ENCODE measurements around the gene SNX8.

SNX8 gene

GRCh38 chr7:2213551-2214215 lies 100.6 kb downstream of the SNX8 start:
- no peaks in the 10 kb centered on the region for H3K9me3 ChIP-seq (ENCODE audit: control insufficient read depth, insufficient read depth, low read length)
- H3K4me1 ChIP-seq (ENCODE audit: control insufficient read depth, insufficient read depth, low read length) = no peaks in the 10 kb centered on the region
- no peak overlapping the region for H3K4me3 ChIP-seq (ENCODE audit: low read length)
- WGBS (ENCODE audit: insufficient coverage, insufficient read length) = no CpG with 5 or more reads among the region's 15 CpGs
- H3K27ac ChIP-seq (ENCODE audit: low read length) = no peak overlapping the region
- H3K36me3 ChIP-seq (ENCODE audit: control insufficient read depth, insufficient read depth, low read length) = peaks cover 59% of the 10 kb centered on the region
- no peaks in the 10 kb centered on the region for H3K27me3 ChIP-seq (ENCODE audit: control insufficient read depth, insufficient read depth, low read length)
- DNase-seq (ENCODE audit: low read depth, low spot score) = no peak

GRCh38 chr7:2212906-2213305 lies 101.3 kb downstream of the SNX8 start:
- no peaks in the 10 kb centered on the region for H3K27me3 ChIP-seq (ENCODE audit: control insufficient read depth, insufficient read depth, low read length)
- H3K4me3 ChIP-seq (ENCODE audit: low read length) = no peak overlapping the region
- H3K4me1 ChIP-seq (ENCODE audit: control insufficient read depth, insufficient read depth, low read length) = no peaks in the 10 kb centered on the region
- WGBS (ENCODE audit: insufficient coverage, insufficient read length) = no CpG with 5 or more reads among the region's 10 CpGs
- H3K36me3 ChIP-seq (ENCODE audit: control insufficient read depth, insufficient read depth, low read length) = peaks cover 58% of the 10 kb centered on the region
- no peak overlapping the region for H3K27ac ChIP-seq (ENCODE audit: low read length)
- no peak for DNase-seq (ENCODE audit: low read depth, low spot score)
- no peaks in the 10 kb centered on the region for H3K9me3 ChIP-seq (ENCODE audit: control insufficient read depth, insufficient read depth, low read length)

- Histone ChIP-seq H3K4me3 (ENCODE audit: low read length) (no peak overlapping the region), H3K9me3 (ENCODE audit: control insufficient read depth, insufficient read depth, low read length) (no peaks in the 10 kb centered on the region), H3K27me3 (ENCODE audit: control insufficient read depth, insufficient read depth, low read length) (no peaks in the 10 kb centered on the region), H3K27ac (ENCODE audit: low read length) (no peak overlapping the region), H3K4me1 (ENCODE audit: control insufficient read depth, insufficient read depth, low read length) (no peaks in the 10 kb centered on the region), H3K36me3 (ENCODE audit: control insufficient read depth, insufficient read depth, low read length) (peaks cover 48% of the 10 kb centered on the region)
- no CpG with 5 or more reads among the region's 13 CpGs for WGBS (ENCODE audit: insufficient coverage, insufficient read length)
- no peak for DNase-seq (ENCODE audit: low read depth, low spot score)
These were observed 102.3 kb downstream of the SNX8 start for GRCh38 chr7:2211926-2212325.

GRCh38 chr7:2211259-2211880 lies 102.9 kb downstream of the SNX8 start:
- no peak for DNase-seq (ENCODE audit: low read depth, low spot score)
- peaks cover 42% of the 10 kb centered on the region for H3K36me3 ChIP-seq (ENCODE audit: control insufficient read depth, insufficient read depth, low read length)
- no CpG with 5 or more reads among the region's 15 CpGs for WGBS (ENCODE audit: insufficient coverage, insufficient read length)
- H3K4me1 ChIP-seq (ENCODE audit: control insufficient read depth, insufficient read depth, low read length) = no peaks in the 10 kb centered on the region
- H3K4me3 ChIP-seq (ENCODE audit: low read length) = no peak overlapping the region
- no peaks in the 10 kb centered on the region for H3K27me3 ChIP-seq (ENCODE audit: control insufficient read depth, insufficient read depth, low read length)
- H3K9me3 ChIP-seq (ENCODE audit: control insufficient read depth, insufficient read depth, low read length) = no peaks in the 10 kb centered on the region
- H3K27ac ChIP-seq (ENCODE audit: low read length) = no peak overlapping the region

GRCh38 chr7:2210551-2211258 lies 103.5 kb downstream of the SNX8 start:
- no peaks in the 10 kb centered on the region for H3K4me1 ChIP-seq (ENCODE audit: control insufficient read depth, insufficient read depth, low read length)
- no peak for DNase-seq (ENCODE audit: low read depth, low spot score)
- H3K27me3 ChIP-seq (ENCODE audit: control insufficient read depth, insufficient read depth, low read length) = no peaks in the 10 kb centered on the region
- no peak overlapping the region for H3K4me3 ChIP-seq (ENCODE audit: low read length)
- no CpG with 5 or more reads among the region's 30 CpGs for WGBS (ENCODE audit: insufficient coverage, insufficient read length)
- no peak overlapping the region for H3K27ac ChIP-seq (ENCODE audit: low read length)
- H3K9me3 ChIP-seq (ENCODE audit: control insufficient read depth, insufficient read depth, low read length) = no peaks in the 10 kb centered on the region
- peaks cover 37% of the 10 kb centered on the region for H3K36me3 ChIP-seq (ENCODE audit: control insufficient read depth, insufficient read depth, low read length)

- Histone ChIP-seq H3K27me3 (ENCODE audit: control insufficient read depth, insufficient read depth, low read length) (no peaks in the 10 kb centered on the region), H3K27ac (ENCODE audit: low read length) (no peak overlapping the region), H3K4me3 (ENCODE audit: low read length) (no peak overlapping the region), H3K36me3 (ENCODE audit: control insufficient read depth, insufficient read depth, low read length) (peaks cover 33% of the 10 kb centered on the region), H3K4me1 (ENCODE audit: control insufficient read depth, insufficient read depth, low read length) (no peaks in the 10 kb centered on the region), H3K9me3 (ENCODE audit: control insufficient read depth, insufficient read depth, low read length) (no peaks in the 10 kb centered on the region)
- WGBS (ENCODE audit: insufficient coverage, insufficient read length) = no CpG with 5 or more reads among the region's 8 CpGs
- DNase-seq (ENCODE audit: low read depth, low spot score) = no peak
These were observed 104.3 kb downstream of the SNX8 start for GRCh38 chr7:2209961-2210323.

- WGBS (ENCODE audit: insufficient coverage, insufficient read length) = no CpG with 5 or more reads among the region's 21 CpGs
- no peak overlapping the region for H3K27ac ChIP-seq (ENCODE audit: low read length)
- H3K4me3 ChIP-seq (ENCODE audit: low read length) = no peak overlapping the region
- no peaks in the 10 kb centered on the region for H3K4me1 ChIP-seq (ENCODE audit: control insufficient read depth, insufficient read depth, low read length)
- H3K9me3 ChIP-seq (ENCODE audit: control insufficient read depth, insufficient read depth, low read length) = no peaks in the 10 kb centered on the region
- DNase-seq (ENCODE audit: low read depth, low spot score) = peak; percentile 67
- H3K36me3 ChIP-seq (ENCODE audit: control insufficient read depth, insufficient read depth, low read length) = peaks cover 30% of the 10 kb centered on the region
- no peaks in the 10 kb centered on the region for H3K27me3 ChIP-seq (ENCODE audit: control insufficient read depth, insufficient read depth, low read length)
These were observed 104.9 kb downstream of the SNX8 start for GRCh38 chr7:2209146-2209960.

GRCh38 chr7:2208712-2209111 lies 105.5 kb downstream of the SNX8 start:
- DNase-seq (ENCODE audit: low read depth, low spot score) = no peak
- Histone ChIP-seq H3K36me3 (ENCODE audit: control insufficient read depth, insufficient read depth, low read length) (peaks cover 28% of the 10 kb centered on the region), H3K4me1 (ENCODE audit: control insufficient read depth, insufficient read depth, low read length) (no peaks in the 10 kb centered on the region), H3K27me3 (ENCODE audit: control insufficient read depth, insufficient read depth, low read length) (no peaks in the 10 kb centered on the region), H3K9me3 (ENCODE audit: control insufficient read depth, insufficient read depth, low read length) (no peaks in the 10 kb centered on the region), H3K4me3 (ENCODE audit: low read length) (no peak overlapping the region), H3K27ac (ENCODE audit: low read length) (no peak overlapping the region)
- WGBS (ENCODE audit: insufficient coverage, insufficient read length) = no CpG with 5 or more reads among the region's 16 CpGs

- H3K36me3 ChIP-seq (ENCODE audit: control insufficient read depth, insufficient read depth, low read length) = peaks cover 14% of the 10 kb centered on the region
- H3K9me3 ChIP-seq (ENCODE audit: control insufficient read depth, insufficient read depth, low read length) = no peaks in the 10 kb centered on the region
- H3K4me1 ChIP-seq (ENCODE audit: control insufficient read depth, insufficient read depth, low read length) = no peaks in the 10 kb centered on the region
- no peak overlapping the region for H3K4me3 ChIP-seq (ENCODE audit: low read length)
- no peak for DNase-seq (ENCODE audit: low read depth, low spot score)
- no peaks in the 10 kb centered on the region for H3K27me3 ChIP-seq (ENCODE audit: control insufficient read depth, insufficient read depth, low read length)
- WGBS (ENCODE audit: insufficient coverage, insufficient read length) = no CpG with 5 or more reads among the region's 16 CpGs
- H3K27ac ChIP-seq (ENCODE audit: low read length) = no peak overlapping the region
These were observed 109.0 kb downstream of the SNX8 start for GRCh38 chr7:2205036-2205780.

GRCh38 chr7:2204446-2204845 lies 109.8 kb downstream of the SNX8 start:
- no CpG with 5 or more reads among the region's 11 CpGs for WGBS (ENCODE audit: insufficient coverage, insufficient read length)
- H3K27me3 ChIP-seq (ENCODE audit: control insufficient read depth, insufficient read depth, low read length) = no peaks in the 10 kb centered on the region
- H3K4me1 ChIP-seq (ENCODE audit: control insufficient read depth, insufficient read depth, low read length) = no peaks in the 10 kb centered on the region
- H3K27ac ChIP-seq (ENCODE audit: low read length) = no peak overlapping the region
- H3K4me3 ChIP-seq (ENCODE audit: low read length) = no peak overlapping the region
- DNase-seq (ENCODE audit: low read depth, low spot score) = no peak
- H3K36me3 ChIP-seq (ENCODE audit: control insufficient read depth, insufficient read depth, low read length) = peaks cover 21% of the 10 kb centered on the region
- no peaks in the 10 kb centered on the region for H3K9me3 ChIP-seq (ENCODE audit: control insufficient read depth, insufficient read depth, low read length)
